HCT116 (cell line): Measurements from ENCODE around the gene KRT1.

Experiments used
- CBX3 ChIP-seq: IDR thresholded peaks from 2 replicates; pipeline ENCODE4 v1.6.1; 2012; ENCODE audit warnings: low read depth
- EZH2 ChIP-seq: fragments of 200-600 bp; sonication (generic); IDR thresholded peaks from 2 replicates; pipeline ENCODE4 v1.6.1; 2017; ENCODE audit warnings: antibody characterized with exemption, mixed run types
- POLR2A ChIP-seq: IDR thresholded peaks from 2 replicates; pipeline ENCODE4 v1.7.0; 2011; ENCODE audit warnings: borderline replicate concordance; ENCODE audit not compliant: insufficient read depth, insufficient read length; ENCODE audit errors: extremely low read depth
- POLR2AphosphoS5 ChIP-seq: IDR thresholded peaks from 2 replicates; pipeline ENCODE4 v1.6.1; 2011; ENCODE audit warnings: mild to moderate bottlenecking, low read depth, low read length, moderate library complexity
- RAD21 ChIP-seq: IDR thresholded peaks from 2 replicates; pipeline ENCODE4 v1.6.1; 2012; ENCODE audit warnings: low read depth, mild to moderate bottlenecking
- SRF ChIP-seq: IDR thresholded peaks from 2 replicates; pipeline ENCODE4 v1.6.1; 2012; ENCODE audit warnings: low read depth
- ZNF274 ChIP-seq: fragments of 200-500 bp; sonication (Bioruptor generic); IDR thresholded peaks from 2 replicates; pipeline ENCODE4 v1.6.1; 2014; ENCODE audit warnings: mild to moderate bottlenecking, low read depth, low read length, inconsistent platforms
- TF ChIP-seq, protein P1 (sequence below): IDR thresholded peaks from 2 replicates; pipeline ENCODE4 v1.6.1; 2012
- TF ChIP-seq, protein P2 (sequence below), 3 experiments: fragments of 200-600 bp in 1 of 3; sonication (generic) in 1 of 3; IDR thresholded peaks in 2 of 3; conservative IDR thresholded peaks in 1 of 3; 2 replicates each; pipeline ENCODE4 v1.5.1; 2012 to 2017; ENCODE audit warnings: low read depth in 2 of 3, low read length in 2 of 3, antibody characterized with exemption in 1 of 3, borderline replicate concordance in 1 of 3, control low read depth in 1 of 3, mild to moderate bottlenecking in 1 of 3, mixed read lengths in 1 of 3, mixed run types in 1 of 3, moderate library complexity in 1 of 3; ENCODE audit not compliant: insufficient read depth in 1 of 3
- TF ChIP-seq, protein P3 (sequence below): IDR thresholded peaks from 2 replicates; pipeline ENCODE4 v1.6.1; 2012; ENCODE audit warnings: low read depth

DNA sequence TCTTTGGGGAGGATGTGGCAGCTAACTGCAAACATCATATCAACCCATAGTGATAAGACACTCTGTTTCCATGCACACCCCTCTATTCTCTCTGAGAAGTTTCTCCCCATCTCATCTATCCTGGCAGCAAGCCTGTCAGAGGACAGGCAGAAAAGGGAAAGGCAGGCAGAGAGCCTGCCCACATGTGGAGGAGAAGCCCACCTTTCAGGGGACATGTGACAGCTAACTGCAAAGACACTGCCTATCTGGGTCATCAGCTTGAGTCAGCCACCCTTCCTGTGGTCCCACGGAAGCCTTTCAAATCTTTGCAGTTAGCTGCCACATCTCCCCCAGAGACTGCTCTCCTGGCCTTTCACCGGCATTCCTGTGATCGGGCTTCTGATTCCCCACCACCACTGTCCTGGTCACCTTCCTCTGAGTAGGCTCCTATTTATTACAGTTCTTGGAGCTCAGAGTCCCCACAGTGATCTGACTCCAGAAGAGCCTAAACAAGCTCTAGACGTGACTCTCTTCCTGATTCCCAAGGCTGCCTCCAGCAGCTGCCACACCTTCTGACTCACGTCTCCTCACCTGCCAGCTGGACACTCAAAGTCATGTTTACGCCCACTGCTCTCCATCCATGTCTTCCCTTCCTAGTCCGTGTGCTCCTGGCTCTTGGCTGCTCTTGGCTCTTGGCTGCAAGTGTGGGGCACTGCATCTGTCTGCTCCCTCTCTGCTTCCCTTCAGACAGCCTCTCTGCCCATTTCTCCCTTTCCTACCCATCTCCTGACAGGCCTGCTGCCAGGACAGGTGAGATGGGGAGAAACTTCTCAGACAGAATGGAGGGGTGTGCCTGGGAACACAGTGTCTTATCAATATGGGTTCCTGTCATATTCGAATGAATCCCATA, 7.5 kb upstream of the KRT1 start:
- TF ChIP-seq, protein P1, sequence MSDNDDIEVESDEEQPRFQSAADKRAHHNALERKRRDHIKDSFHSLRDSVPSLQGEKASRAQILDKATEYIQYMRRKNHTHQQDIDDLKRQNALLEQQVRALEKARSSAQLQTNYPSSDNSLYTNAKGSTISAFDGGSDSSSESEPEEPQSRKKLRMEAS = no peak; the same call in 1 of the 2 replicates
- TF ChIP-seq, protein P2, sequence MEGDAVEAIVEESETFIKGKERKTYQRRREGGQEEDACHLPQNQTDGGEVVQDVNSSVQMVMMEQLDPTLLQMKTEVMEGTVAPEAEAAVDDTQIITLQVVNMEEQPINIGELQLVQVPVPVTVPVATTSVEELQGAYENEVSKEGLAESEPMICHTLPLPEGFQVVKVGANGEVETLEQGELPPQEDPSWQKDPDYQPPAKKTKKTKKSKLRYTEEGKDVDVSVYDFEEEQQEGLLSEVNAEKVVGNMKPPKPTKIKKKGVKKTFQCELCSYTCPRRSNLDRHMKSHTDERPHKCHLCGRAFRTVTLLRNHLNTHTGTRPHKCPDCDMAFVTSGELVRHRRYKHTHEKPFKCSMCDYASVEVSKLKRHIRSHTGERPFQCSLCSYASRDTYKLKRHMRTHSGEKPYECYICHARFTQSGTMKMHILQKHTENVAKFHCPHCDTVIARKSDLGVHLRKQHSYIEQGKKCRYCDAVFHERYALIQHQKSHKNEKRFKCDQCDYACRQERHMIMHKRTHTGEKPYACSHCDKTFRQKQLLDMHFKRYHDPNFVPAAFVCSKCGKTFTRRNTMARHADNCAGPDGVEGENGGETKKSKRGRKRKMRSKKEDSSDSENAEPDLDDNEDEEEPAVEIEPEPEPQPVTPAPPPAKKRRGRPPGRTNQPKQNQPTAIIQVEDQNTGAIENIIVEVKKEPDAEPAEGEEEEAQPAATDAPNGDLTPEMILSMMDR (IDR thresholded peaks at IDR 0.05 in 2 of 3, conservative IDR thresholded peaks at IDR 0.05 in 1 of 3; ENCODE audit: borderline replicate concordance in 1 of 3, insufficient read depth in 1 of 3, low read depth in 2 of 3, low read length in 2 of 3) = no peak
- TF ChIP-seq ZNF274 (no peak), EZH2 (no peak), POLR2A (no peak), POLR2AphosphoS5 (no peak), RAD21 (no peak), SRF (no peak), CBX3 (no peak)
- TF ChIP-seq, protein P3, sequence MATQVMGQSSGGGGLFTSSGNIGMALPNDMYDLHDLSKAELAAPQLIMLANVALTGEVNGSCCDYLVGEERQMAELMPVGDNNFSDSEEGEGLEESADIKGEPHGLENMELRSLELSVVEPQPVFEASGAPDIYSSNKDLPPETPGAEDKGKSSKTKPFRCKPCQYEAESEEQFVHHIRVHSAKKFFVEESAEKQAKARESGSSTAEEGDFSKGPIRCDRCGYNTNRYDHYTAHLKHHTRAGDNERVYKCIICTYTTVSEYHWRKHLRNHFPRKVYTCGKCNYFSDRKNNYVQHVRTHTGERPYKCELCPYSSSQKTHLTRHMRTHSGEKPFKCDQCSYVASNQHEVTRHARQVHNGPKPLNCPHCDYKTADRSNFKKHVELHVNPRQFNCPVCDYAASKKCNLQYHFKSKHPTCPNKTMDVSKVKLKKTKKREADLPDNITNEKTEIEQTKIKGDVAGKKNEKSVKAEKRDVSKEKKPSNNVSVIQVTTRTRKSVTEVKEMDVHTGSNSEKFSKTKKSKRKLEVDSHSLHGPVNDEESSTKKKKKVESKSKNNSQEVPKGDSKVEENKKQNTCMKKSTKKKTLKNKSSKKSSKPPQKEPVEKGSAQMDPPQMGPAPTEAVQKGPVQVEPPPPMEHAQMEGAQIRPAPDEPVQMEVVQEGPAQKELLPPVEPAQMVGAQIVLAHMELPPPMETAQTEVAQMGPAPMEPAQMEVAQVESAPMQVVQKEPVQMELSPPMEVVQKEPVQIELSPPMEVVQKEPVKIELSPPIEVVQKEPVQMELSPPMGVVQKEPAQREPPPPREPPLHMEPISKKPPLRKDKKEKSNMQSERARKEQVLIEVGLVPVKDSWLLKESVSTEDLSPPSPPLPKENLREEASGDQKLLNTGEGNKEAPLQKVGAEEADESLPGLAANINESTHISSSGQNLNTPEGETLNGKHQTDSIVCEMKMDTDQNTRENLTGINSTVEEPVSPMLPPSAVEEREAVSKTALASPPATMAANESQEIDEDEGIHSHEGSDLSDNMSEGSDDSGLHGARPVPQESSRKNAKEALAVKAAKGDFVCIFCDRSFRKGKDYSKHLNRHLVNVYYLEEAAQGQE = no peak
